ENCODE data around the gene MAGEE2.
"Not testable (repeated sequence)": the region's sequence is repeated elsewhere in the genome, so short reads cannot be mapped to it uniquely, and the experiment has no call there.

Gene MAGEE2

GRCh38 chrX:75784680-75785491, at the start of gene MAGEE2:
Gene MAGEE2, minus strand, starts transcription at chrX:75785254. Its CDS starts 203 bp downstream, at chrX:75785051.
- DNase-seq: no peak

- DNase-seq: no peak
These were observed 1.2 kb upstream of the MAGEE2 start for GRCh38 chrX:75786290-75786689.

- DNase-seq: no peak
These were observed 3.4 kb downstream of the MAGEE2 start for GRCh38 chrX:75781611-75782010.

- not testable (repeated sequence) for DNase-seq
These were observed 17.0 kb downstream of the MAGEE2 start for GRCh38 chrX:75768063-75768462.

DNA sequence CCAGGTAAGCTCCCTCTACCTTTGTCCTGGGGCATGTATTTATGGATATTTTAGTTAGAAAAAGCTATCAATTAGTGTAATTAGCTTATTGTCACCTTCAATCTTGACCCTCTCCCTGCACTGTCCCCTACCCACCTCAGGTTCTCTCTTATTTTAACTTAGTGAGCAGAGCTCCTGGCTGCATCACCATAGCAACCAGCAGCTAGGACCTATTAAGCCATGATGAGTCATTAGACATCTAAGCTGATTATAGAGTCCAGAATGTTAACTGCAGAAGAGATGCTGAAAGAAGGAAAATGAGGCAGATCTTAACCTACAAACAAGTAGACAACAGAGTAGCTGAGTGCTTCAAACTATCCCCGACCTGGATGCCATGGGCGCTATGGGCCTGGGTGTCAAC, 36.6 kb downstream of the MAGEE2 start:
- no peak for DNase-seq

DNA sequence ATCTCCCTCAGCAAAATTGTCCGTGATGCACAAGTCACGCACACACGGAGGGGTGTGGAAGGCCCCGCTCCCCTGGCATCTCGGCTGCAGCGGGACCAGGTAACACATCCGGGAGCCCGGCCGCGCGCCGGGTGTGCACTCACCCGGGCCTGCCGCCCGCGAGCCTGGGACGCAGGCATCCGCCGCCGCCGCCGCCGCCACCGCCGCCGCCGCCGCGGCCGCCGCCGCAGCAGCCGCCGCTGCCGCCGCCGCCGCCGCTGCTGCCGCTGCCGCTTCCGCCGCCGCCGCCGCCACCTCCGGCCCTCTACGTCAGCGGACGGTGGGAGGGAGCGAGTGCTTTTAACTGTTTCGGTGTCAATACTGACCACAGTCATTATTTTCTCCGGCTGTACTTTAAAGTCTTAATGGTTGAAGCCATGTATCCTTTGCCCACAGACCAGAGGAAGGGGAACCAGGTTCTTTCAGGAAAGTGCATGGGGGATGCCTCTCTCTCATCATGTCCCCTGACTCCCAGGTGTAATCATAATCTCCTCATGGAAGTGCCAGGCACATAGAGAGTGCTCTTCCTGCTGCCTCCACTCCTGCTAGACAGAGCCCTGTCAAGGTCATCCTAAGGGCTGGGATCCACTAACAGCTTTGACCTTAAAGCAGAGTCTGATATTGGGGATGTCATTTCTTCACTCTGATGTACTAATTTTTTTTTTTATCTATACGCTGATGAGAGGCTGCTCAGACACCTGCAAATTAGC, 38.0 kb downstream of the MAGEE2 start:
- no peak for DNase-seq
